Mesenchymal stem cell (in vitro differentiated cells and primary cell): ENCODE results near the gene GTF2F1.
"Not testable (repeated sequence)": the region's sequence is repeated elsewhere in the genome, so short reads cannot be mapped to it uniquely, and the experiment has no call there.

Experiments
- DNase-seq: peaks from one replicate; pipeline ENCODE4 v3.0.0-alpha.2; 2013
- H2AFZ ChIP-seq: one replicate; pipeline ENCODE4 v1.6.1; 2013; ENCODE audit warnings: low read depth, mild to moderate bottlenecking, control low read depth, inconsistent platforms, low read length, moderate library complexity
- H2AK5ac ChIP-seq: 2 replicates; pipeline ENCODE4 v1.6.1; 2013; ENCODE audit warnings: low read length, moderate library complexity, mild to moderate bottlenecking, inconsistent platforms; ENCODE audit not compliant: severe bottlenecking
- H2BK120ac ChIP-seq: one replicate; pipeline ENCODE4 v1.6.1; 2013; ENCODE audit warnings: low read depth, mild to moderate bottlenecking, inconsistent platforms, low read length, moderate library complexity
- H2BK12ac ChIP-seq, 2 experiments: one replicate each; pipeline ENCODE4 v1.6.1; 2013; ENCODE audit warnings: inconsistent platforms in 2 of 2, low read length in 2 of 2, mild to moderate bottlenecking in 2 of 2, moderate library complexity in 2 of 2, control low read depth in 1 of 2
- H2BK15ac ChIP-seq: one replicate; pipeline ENCODE4 v1.6.1; 2013; ENCODE audit warnings: mild to moderate bottlenecking, low read depth, inconsistent platforms; ENCODE audit not compliant: poor library complexity, severe bottlenecking
- H2BK5ac ChIP-seq: 2 replicates; pipeline ENCODE4 v1.6.1; 2013; ENCODE audit warnings: low read depth, mild to moderate bottlenecking, low read length, control low read depth, inconsistent platforms; ENCODE audit not compliant: poor library complexity, severe bottlenecking
- H3K14ac ChIP-seq, 2 experiments: one replicate each; pipeline ENCODE4 v1.6.1; 2013; ENCODE audit warnings: inconsistent platforms in 2 of 2, low read length in 2 of 2, control low read depth in 1 of 2, mild to moderate bottlenecking in 1 of 2, moderate library complexity in 1 of 2
- H3K18ac ChIP-seq, 2 experiments: one replicate each; pipeline ENCODE4 v1.6.1; 2013; ENCODE audit warnings: inconsistent platforms in 2 of 2, low read length in 2 of 2, control low read depth in 1 of 2, low read depth in 1 of 2, mild to moderate bottlenecking in 1 of 2
- H3K23ac ChIP-seq, 2 experiments: one replicate each; pipeline ENCODE4 v1.6.1; 2013; ENCODE audit warnings: inconsistent platforms in 2 of 2, low read length in 2 of 2, mild to moderate bottlenecking in 2 of 2, moderate library complexity in 2 of 2, control low read depth in 1 of 2
- H3K27ac ChIP-seq: 2 replicates; pipeline ENCODE4 v1.5.1; 2013; ENCODE audit warnings: mild to moderate bottlenecking, moderate library complexity, low read length, control low read depth, inconsistent platforms; ENCODE audit not compliant: poor library complexity, severe bottlenecking
- H3K27me3 ChIP-seq, 2 experiments: 2 replicates each; pipeline versions ENCODE4 v1.6.1 to v1.7.0; 2013; ENCODE audit warnings: low read length in 2 of 2, mild to moderate bottlenecking in 2 of 2, moderate library complexity in 2 of 2, control low read depth in 1 of 2, inconsistent platforms in 1 of 2; ENCODE audit not compliant: control insufficient read depth in 1 of 2, insufficient read depth in 1 of 2
- H3K36me3 ChIP-seq, 2 experiments: 2 replicates each; pipeline versions ENCODE4 v1.6.1 to v1.7.0; 2013; ENCODE audit warnings: low read length in 2 of 2, control low read depth in 1 of 2, inconsistent platforms in 1 of 2, low read depth in 1 of 2, mild to moderate bottlenecking in 1 of 2; ENCODE audit not compliant: insufficient read depth in 2 of 2, control insufficient read depth in 1 of 2
- H3K4ac ChIP-seq, 2 experiments: one replicate each; pipeline ENCODE4 v1.6.1; 2013; ENCODE audit warnings: inconsistent platforms in 2 of 2, low read length in 2 of 2, mild to moderate bottlenecking in 2 of 2, moderate library complexity in 2 of 2, control low read depth in 1 of 2, low read depth in 1 of 2
- H3K4me1 ChIP-seq: 2 replicates; pipeline ENCODE4 v1.6.1; 2013; ENCODE audit warnings: low read depth, low read length, control low read depth; ENCODE audit not compliant: control insufficient read depth, insufficient read depth
- H3K4me2 ChIP-seq: 2 replicates; pipeline ENCODE4 v1.6.1; 2013; ENCODE audit warnings: low read length, mild to moderate bottlenecking, inconsistent platforms; ENCODE audit not compliant: poor library complexity, severe bottlenecking
- H3K4me3 ChIP-seq, 2 experiments: 2 replicates each; pipeline versions ENCODE4 v1.5.1 to v1.7.0; 2013; ENCODE audit warnings: low read length in 2 of 2, mild to moderate bottlenecking in 2 of 2, control low read depth in 1 of 2, low read depth in 1 of 2; ENCODE audit not compliant: insufficient read depth in 1 of 2
- H3K79me1 ChIP-seq: replicated peaks from 2 replicates; pipeline ENCODE4 v1.6.1; 2013; ENCODE audit warnings: mild to moderate bottlenecking, control low read depth, low read length, inconsistent platforms; ENCODE audit not compliant: poor library complexity, severe bottlenecking
- H3K9ac ChIP-seq: 2 replicates; pipeline ENCODE4 v1.7.0; 2013; ENCODE audit warnings: mild to moderate bottlenecking, low read length, moderate library complexity
- H3K9me3 ChIP-seq: 2 replicates; pipeline ENCODE4 v1.7.0; 2013; ENCODE audit warnings: mild to moderate bottlenecking, low read length; ENCODE audit not compliant: control insufficient read depth
- H4K8ac ChIP-seq: one replicate; pipeline ENCODE4 v1.6.1; 2013; ENCODE audit warnings: inconsistent platforms, mild to moderate bottlenecking, low read length, moderate library complexity
- H4K91ac ChIP-seq: one replicate; pipeline ENCODE4 v1.6.1; 2013; ENCODE audit warnings: mild to moderate bottlenecking, low read length, inconsistent platforms
- WGBS: methylation state at CpG from one replicate; pipeline ENCODE4 v1.1.7; 2013; ENCODE audit warnings: mixed read lengths; 5-methylcytosine and 5-hydroxymethylcytosine counted together

The GTF2F1 gene

GRCh38 chr19:6350688-6351087, 42.3 kb downstream of the GTF2F1 start:
- Histone ChIP-seq H3K18ac (no peak overlapping the region), H3K23ac (no peak overlapping the region), H2BK5ac (no peak overlapping the region), H2AFZ (no peak overlapping the region), H2BK120ac (no peak overlapping the region), H3K9ac (no peak overlapping the region), H2BK15ac (no peak overlapping the region), H4K91ac (no peak overlapping the region), H3K79me1 (no peaks in the 10 kb centered on the region), H3K4me1 (no peaks in the 10 kb centered on the region), H3K9me3 (no peaks in the 10 kb centered on the region), H3K4me2 (no peak overlapping the region), H3K4ac (no peak overlapping the region), H3K14ac (no peak overlapping the region), H3K27me3 (peaks cover 0 to 6% of the 10 kb centered on the region in 2 experiments), H4K8ac (no peak overlapping the region), H3K27ac (no peak overlapping the region), H3K36me3 (no peaks in the 10 kb centered on the region), H2AK5ac (no peak overlapping the region), H3K4me3 (no peak overlapping the region), H2BK12ac (no peak overlapping the region)
- DNase-seq = no peak
- 100% methylated on average over 2 of the region's 2 CpGs for WGBS

- not testable (repeated sequence) for H3K14ac ChIP-seq, DNase-seq, H2BK15ac ChIP-seq, H3K4me3 ChIP-seq, H3K4me1 ChIP-seq, H3K23ac ChIP-seq, H4K8ac ChIP-seq, H2AK5ac ChIP-seq, H2BK12ac ChIP-seq, H3K4me2 ChIP-seq, H3K4ac ChIP-seq, H3K9ac ChIP-seq, H2BK5ac ChIP-seq, H2AFZ ChIP-seq, H3K36me3 ChIP-seq, H3K79me1 ChIP-seq, H2BK120ac ChIP-seq, H3K27me3 ChIP-seq, H3K18ac ChIP-seq, H3K27ac ChIP-seq, H4K91ac ChIP-seq, H3K9me3 ChIP-seq
- WGBS = 80% methylated on average over 2 of the region's 2 CpGs
Measured at GRCh38 chr19:6349271-6349670, 43.7 kb downstream of the GTF2F1 start.

- H3K18ac ChIP-seq = no peak overlapping the region
- H3K14ac ChIP-seq = no peak overlapping the region
- H2AK5ac ChIP-seq = no peak overlapping the region
- H3K4me2 ChIP-seq = no peak overlapping the region
- H4K91ac ChIP-seq = no peak overlapping the region
- H3K27me3 ChIP-seq = peaks cover 6 to 10% of the 10 kb centered on the region in 2 experiments
- H2BK120ac ChIP-seq = no peak overlapping the region
- H3K4ac ChIP-seq = no peak overlapping the region
- H3K23ac ChIP-seq = no peak overlapping the region
- no peak overlapping the region for H3K4me3 ChIP-seq
- H3K36me3 ChIP-seq = no peaks in the 10 kb centered on the region
- H2AFZ ChIP-seq = no peak overlapping the region
- WGBS = 45% methylated on average over 1 of the region's 1 CpG
- H3K9me3 ChIP-seq = no peaks in the 10 kb centered on the region
- DNase-seq = no peak
- no peak overlapping the region for H2BK5ac ChIP-seq
- no peak overlapping the region for H4K8ac ChIP-seq
- no peak overlapping the region for H2BK12ac ChIP-seq
- H3K9ac ChIP-seq = no peak overlapping the region
- H2BK15ac ChIP-seq = no peak overlapping the region
- no peaks in the 10 kb centered on the region for H3K4me1 ChIP-seq
- no peaks in the 10 kb centered on the region for H3K79me1 ChIP-seq
- H3K27ac ChIP-seq = no peak overlapping the region
Measured at GRCh38 chr19:6343462-6343861, 49.5 kb downstream of the GTF2F1 start.

GRCh38 chr19:6340493-6341201, 52.3 kb downstream of the GTF2F1 start:
- H3K4me2 ChIP-seq = no peak overlapping the region
- no peak overlapping the region for H3K18ac ChIP-seq
- no peak overlapping the region for H3K4me3 ChIP-seq
- no peaks in the 10 kb centered on the region for H3K4me1 ChIP-seq
- H3K9me3 ChIP-seq = no peaks in the 10 kb centered on the region
- H3K27ac ChIP-seq = no peak overlapping the region
- no peak overlapping the region for H3K23ac ChIP-seq
- H3K36me3 ChIP-seq = no peaks in the 10 kb centered on the region
- no peak overlapping the region for H3K4ac ChIP-seq
- peaks cover 6 to 10% of the 10 kb centered on the region in 2 experiments for H3K27me3 ChIP-seq
- no peak overlapping the region for H2BK5ac ChIP-seq
- H3K79me1 ChIP-seq = no peaks in the 10 kb centered on the region
- H3K14ac ChIP-seq = no peak overlapping the region
- no peak overlapping the region for H2BK12ac ChIP-seq
- WGBS = 89% methylated on average over 9 of the region's 14 CpGs
- H2BK120ac ChIP-seq = no peak overlapping the region
- H2AFZ ChIP-seq = no peak overlapping the region
- H4K8ac ChIP-seq = no peak overlapping the region
- H2BK15ac ChIP-seq = no peak overlapping the region
- H2AK5ac ChIP-seq = no peak overlapping the region
- no peak overlapping the region for H3K9ac ChIP-seq
- H4K91ac ChIP-seq = no peak overlapping the region
- DNase-seq = no peak
